Small intestine (tissue), 16 donors: ENCODE data around the gene SLFN13. TPM values are rescaled to one million over a fixed set of nuclear protein-coding genes. Genes with fewer than 3 reads are reported as not detected.
A peak's percentile ranks its signal among the peaks of the same experiment; 100 is the strongest.

Experiments
- DNase-seq, 2 donors: peaks; one replicate each; pipeline versions ENCODE4 v3.0.0 to v3.0.0-alpha.2; 2013
- FAIRE-seq: peaks from 2 replicates; lab custom pipeline; 2012; peaks lifted over from hg19 to GRCh38; lab: Jason Lieb, UNC
- H3K27ac ChIP-seq, 3 donors: one replicate each; pipeline ENCODE4 v1.5.1; 2013; ENCODE audit warnings: low read length in 2 of 3, mild to moderate bottlenecking in 2 of 3, control low read depth in 1 of 3, inconsistent platforms in 1 of 3, low read depth in 1 of 3, moderate library complexity in 1 of 3
- H3K27me3 ChIP-seq, 3 donors: one replicate each; pipeline ENCODE4 v1.6.1; 2013; ENCODE audit warnings: low read length in 3 of 3, inconsistent platforms in 1 of 3; ENCODE audit not compliant: control insufficient read depth in 3 of 3, insufficient read depth in 3 of 3
- H3K36me3 ChIP-seq, 3 donors: one replicate each; pipeline ENCODE4 v1.6.1; 2013; ENCODE audit warnings: low read length in 3 of 3, inconsistent platforms in 1 of 3, low read depth in 1 of 3, mild to moderate bottlenecking in 1 of 3, moderate library complexity in 1 of 3; ENCODE audit not compliant: control insufficient read depth in 3 of 3, insufficient read depth in 2 of 3
- H3K4me1 ChIP-seq, 3 donors: one replicate each; pipeline ENCODE4 v1.6.1; 2013; ENCODE audit warnings: low read length in 2 of 3, inconsistent platforms in 1 of 3, low read depth in 1 of 3, mild to moderate bottlenecking in 1 of 3, moderate library complexity in 1 of 3; ENCODE audit not compliant: control insufficient read depth in 3 of 3, insufficient read depth in 2 of 3
- H3K4me3 ChIP-seq, 3 donors: one replicate each; pipeline ENCODE4 v1.5.1; 2013; ENCODE audit warnings: low read length in 3 of 3, control low read depth in 1 of 3, inconsistent platforms in 1 of 3, low read depth in 1 of 3, mild to moderate bottlenecking in 1 of 3, moderate library complexity in 1 of 3
- H3K9me3 ChIP-seq, 2 donors: one replicate each; pipeline ENCODE4 v1.6.1; 2013; ENCODE audit warnings: low read depth in 1 of 2, low read length in 1 of 2; ENCODE audit not compliant: control insufficient read depth in 2 of 2, insufficient read depth in 1 of 2
- WGBS, 3 donors: extraction: QIAGEN DNeasy Blood & Tissue Kit; methylation state at CpG; one replicate each; pipeline ENCODE4 v1.1.7; 2013; 5-methylcytosine and 5-hydroxymethylcytosine counted together
- long read RNA-seq, 10 donors: transcript quantifications; one replicate each; lab custom pipeline, GENCODE V29; 2026
- polyA plus RNA-seq, 4 donors: library from polyadenylated mRNA; stranded (reverse) in 3 of 4; unstranded in 1 of 4; fragments of 200-250 nt in 3 of 4; fragments of 120-200 nt in 1 of 4; gene quantifications; one replicate each; pipeline versions ENCODE4 v1.2.1 to v1.2.3, GENCODE V29; 2013
- donor health status: healthy with polysubstance abuse.
- donor health status: control.
- donor health status: control.
- donor health status: Bipolar disorder and iron deficiency.
- donor health status: healthy.

Gene SLFN13, protein sequence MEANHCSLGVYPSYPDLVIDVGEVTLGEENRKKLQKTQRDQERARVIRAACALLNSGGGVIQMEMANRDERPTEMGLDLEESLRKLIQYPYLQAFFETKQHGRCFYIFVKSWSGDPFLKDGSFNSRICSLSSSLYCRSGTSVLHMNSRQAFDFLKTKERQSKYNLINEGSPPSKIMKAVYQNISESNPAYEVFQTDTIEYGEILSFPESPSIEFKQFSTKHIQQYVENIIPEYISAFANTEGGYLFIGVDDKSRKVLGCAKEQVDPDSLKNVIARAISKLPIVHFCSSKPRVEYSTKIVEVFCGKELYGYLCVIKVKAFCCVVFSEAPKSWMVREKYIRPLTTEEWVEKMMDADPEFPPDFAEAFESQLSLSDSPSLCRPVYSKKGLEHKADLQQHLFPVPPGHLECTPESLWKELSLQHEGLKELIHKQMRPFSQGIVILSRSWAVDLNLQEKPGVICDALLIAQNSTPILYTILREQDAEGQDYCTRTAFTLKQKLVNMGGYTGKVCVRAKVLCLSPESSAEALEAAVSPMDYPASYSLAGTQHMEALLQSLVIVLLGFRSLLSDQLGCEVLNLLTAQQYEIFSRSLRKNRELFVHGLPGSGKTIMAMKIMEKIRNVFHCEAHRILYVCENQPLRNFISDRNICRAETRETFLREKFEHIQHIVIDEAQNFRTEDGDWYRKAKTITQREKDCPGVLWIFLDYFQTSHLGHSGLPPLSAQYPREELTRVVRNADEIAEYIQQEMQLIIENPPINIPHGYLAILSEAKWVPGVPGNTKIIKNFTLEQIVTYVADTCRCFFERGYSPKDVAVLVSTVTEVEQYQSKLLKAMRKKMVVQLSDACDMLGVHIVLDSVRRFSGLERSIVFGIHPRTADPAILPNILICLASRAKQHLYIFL
- polyA plus RNA-seq = 1 to 10 TPM in 2 of 4 donors, under 1 TPM in 2; 0.67 to 2.4 (median 1.1) TPM
- long read RNA-seq, donor 1 = 0 reads
- long read RNA-seq, donor 2, full-length matches to known transcripts = 1 of 1 reads
- long read RNA-seq, donor 2, partial matches to known transcripts = 0 of 1 reads
- long read RNA-seq, donor 2, other reads (novel, unspliced or antisense) = 0 of 1 reads
- long read RNA-seq, donor 3 = 0 reads
- long read RNA-seq, donor 4 = 0 reads
- long read RNA-seq, donor 5 = 0 reads
- long read RNA-seq, donor 6 = 0 reads
- long read RNA-seq, donor 7, full-length matches to known transcripts = 3 of 3 reads
- long read RNA-seq, donor 7, partial matches to known transcripts = 0 of 3 reads
- long read RNA-seq, donor 7, other reads (novel, unspliced or antisense) = 0 of 3 reads
- long read RNA-seq, donor 8 = 0 reads
- long read RNA-seq, donor 9 = 0 reads
- long read RNA-seq, donor 10 = 0 reads

DNA sequence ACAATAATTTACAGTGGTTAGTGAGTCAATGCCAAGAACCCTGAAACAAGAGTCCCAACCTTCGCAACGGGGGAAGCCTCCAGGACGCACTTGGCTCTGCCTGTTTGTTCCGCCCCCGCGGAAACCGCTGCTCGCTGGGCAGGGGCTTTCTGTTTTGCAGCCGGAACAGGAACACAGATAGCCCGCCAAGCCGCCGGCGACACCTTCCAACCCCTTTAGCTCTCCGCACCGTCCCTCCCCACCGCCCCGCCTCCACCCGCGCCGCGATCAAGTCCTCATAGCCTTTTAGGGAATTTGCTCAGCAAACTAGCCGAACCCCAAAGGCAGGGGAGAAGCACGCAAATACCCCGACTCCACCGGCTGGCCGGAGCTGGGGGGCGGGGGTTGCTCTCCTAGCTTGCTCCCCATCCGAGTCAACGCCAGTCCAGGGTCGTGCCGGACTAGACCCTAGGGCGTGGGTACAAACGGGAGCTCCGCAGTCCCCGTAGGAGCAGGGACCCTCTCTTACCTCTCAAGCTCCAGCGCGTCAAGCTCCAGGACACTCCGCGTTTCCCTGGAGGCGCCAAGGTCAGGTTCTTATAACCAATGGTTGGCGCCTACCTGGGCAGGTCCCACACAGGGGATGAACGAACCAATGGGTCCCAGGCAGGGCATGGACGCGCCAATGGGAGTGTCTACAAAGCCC is at the start of gene SLFN13:
Gene SLFN13, minus strand, starts transcription at position 553 of the 685 bp plus-strand sequence. CDS start 3,086 bp downstream, outside the sequence.
- peak within 1 kb of the TSS in 2 of 3 donors; percentile 27 to 60 for H3K27ac ChIP-seq
- H3K4me3 ChIP-seq = peak within 1 kb of the TSS; percentile 46 to 53 (median 46)
- H3K36me3 ChIP-seq = no peaks in the 10 kb centered on the region
- peaks cover 0 to 35% (median 2%) of the 10 kb centered on the region in 3 donors for H3K27me3 ChIP-seq
- FAIRE-seq (no peak), DNase-seq (peak; percentile 70 to 87)
- peaks cover 0 to 6% (median 3%) of the 10 kb centered on the region in 3 donors for H3K4me1 ChIP-seq
- peaks cover 0 to 3% of the 10 kb centered on the region in 2 donors for H3K9me3 ChIP-seq
- 1 to 3% (median 3%) methylated on average over 43 to 44 of the region's 44 CpGs for whole genome bisulfite sequencing, 3 donors

DNA sequence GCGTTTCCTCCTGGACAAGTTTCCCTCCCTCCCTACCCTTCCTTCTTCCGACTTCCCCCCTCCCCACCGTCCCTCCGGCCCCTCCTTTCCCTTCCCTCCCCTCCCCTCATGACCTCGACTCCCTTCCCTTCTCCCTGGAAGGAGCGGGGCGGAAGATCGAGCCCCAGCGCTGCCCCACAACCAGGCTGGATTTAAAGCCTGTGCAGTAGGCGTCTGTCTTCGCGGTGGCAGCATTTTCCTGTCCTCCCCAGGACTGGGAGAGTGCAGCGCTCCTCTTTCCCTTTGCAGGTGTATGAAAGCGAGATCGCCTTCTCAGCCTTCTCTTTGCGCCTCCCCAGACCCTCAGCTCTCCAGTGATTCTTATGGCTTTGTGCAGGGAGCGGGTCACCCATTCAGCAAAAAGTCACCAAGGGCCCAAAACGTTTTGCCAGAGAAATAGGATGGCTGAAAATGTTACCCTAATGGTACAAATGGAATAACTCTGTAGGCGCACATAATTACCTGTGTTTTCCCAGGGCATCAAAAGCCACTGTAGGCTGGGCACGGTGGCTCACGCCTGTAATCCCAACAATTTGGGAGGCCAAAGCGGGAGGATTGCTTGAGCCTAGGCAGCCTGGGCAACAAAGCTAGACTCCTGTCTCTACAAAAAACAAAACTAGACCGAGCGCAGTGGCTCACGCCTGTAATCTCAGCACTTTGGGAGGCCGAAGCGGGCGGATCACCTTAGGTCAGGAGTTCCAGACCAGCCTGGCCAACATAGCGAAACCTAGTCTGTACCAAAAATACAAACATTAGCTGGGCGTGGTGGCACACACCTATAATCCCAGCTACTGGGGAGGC is 48.1 kb upstream of the SLFN13 start:
- no peak for FAIRE-seq
- no peak overlapping the region for H3K27ac ChIP-seq
- no peaks in the 10 kb centered on the region for H3K36me3 ChIP-seq
- peaks cover 0 to 78% (median 38%) of the 10 kb centered on the region in 3 donors for H3K27me3 ChIP-seq
- no peak overlapping the region for H3K4me3 ChIP-seq
- no peak for DNase-seq
- WGBS, 3 donors = 19 to 44% (median 27%) methylated on average over 30 of the region's 30 CpGs
- H3K4me1 ChIP-seq = no peaks in the 10 kb centered on the region
- H3K9me3 ChIP-seq = no peaks in the 10 kb centered on the region

- WGBS, 3 donors = 5 to 14% (median 7%) methylated on average over 2 of the region's 2 CpGs
- FAIRE-seq (no peak), DNase-seq (no peak)
- Histone ChIP-seq H3K4me3 (no peak overlapping the region), H3K36me3 (no peaks in the 10 kb centered on the region), H3K27ac (no peak overlapping the region), H3K9me3 (peaks cover 0 to 7% of the 10 kb centered on the region in 2 donors), H3K4me1 (no peaks in the 10 kb centered on the region), H3K27me3 (peaks cover 0 to 87% (median 55%) of the 10 kb centered on the region in 3 donors)
These were observed 44.5 kb upstream of the SLFN13 start for GRCh38 chr17:35493040-35493439.

- H3K4me3 ChIP-seq = no peak overlapping the region
- H3K9me3 ChIP-seq = peaks cover 0 to 7% of the 10 kb centered on the region in 2 donors
- H3K27me3 ChIP-seq = peaks cover 0 to 88% (median 49%) of the 10 kb centered on the region in 3 donors
- FAIRE-seq (no peak), DNase-seq (no peak)
- H3K27ac ChIP-seq = no peak overlapping the region
- WGBS, 3 donors = 13 to 31% (median 23%) methylated on average over 3 of the region's 3 CpGs
- H3K36me3 ChIP-seq = no peaks in the 10 kb centered on the region
- H3K4me1 ChIP-seq = peaks cover 0 to 5% (median 0%) of the 10 kb centered on the region in 3 donors
These were observed 42.9 kb upstream of the SLFN13 start for GRCh38 chr17:35491417-35491816.

- DNase-seq (no peak), FAIRE-seq (no peak)
- Histone ChIP-seq H3K27me3 (peaks cover 0 to 78% (median 37%) of the 10 kb centered on the region in 3 donors), H3K36me3 (no peaks in the 10 kb centered on the region), H3K27ac (no peak overlapping the region), H3K4me3 (no peak overlapping the region), H3K9me3 (peaks cover 0 to 7% of the 10 kb centered on the region in 2 donors), H3K4me1 (peaks cover 0 to 5% (median 0%) of the 10 kb centered on the region in 3 donors)
- WGBS, 3 donors = 23 to 32% (median 25%) methylated on average over 18 of the region's 18 CpGs
These were observed 41.4 kb upstream of the SLFN13 start for GRCh38 chr17:35489944-35490343.

DNA sequence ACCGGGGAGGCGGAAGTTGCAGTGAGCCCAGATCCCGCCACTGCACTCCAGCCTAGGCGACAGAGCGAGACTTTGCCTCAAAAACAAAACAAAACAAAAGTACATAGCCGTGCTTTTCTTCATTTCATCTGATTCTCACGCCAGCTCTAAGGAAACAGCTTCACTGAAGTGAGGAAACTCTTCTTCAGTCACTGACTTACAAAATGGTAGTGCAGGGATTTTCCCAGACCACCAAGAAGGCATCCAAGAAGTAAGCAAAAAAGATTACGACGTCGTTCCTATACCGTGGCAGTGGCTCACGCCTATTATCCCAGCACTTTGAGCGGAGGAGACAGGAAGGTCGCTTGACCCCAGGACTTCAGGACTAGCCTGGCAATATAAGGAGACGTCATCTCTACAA is 40.4 kb upstream of the SLFN13 start:
- FAIRE-seq (no peak), DNase-seq (no peak)
- H3K27ac ChIP-seq = no peak overlapping the region
- no peaks in the 10 kb centered on the region for H3K36me3 ChIP-seq
- H3K4me1 ChIP-seq = peaks cover 0 to 5% (median 0%) of the 10 kb centered on the region in 3 donors
- no peak overlapping the region for H3K4me3 ChIP-seq
- H3K9me3 ChIP-seq = peaks cover 0 to 7% of the 10 kb centered on the region in 2 donors
- peaks cover 0 to 76% (median 32%) of the 10 kb centered on the region in 3 donors for H3K27me3 ChIP-seq
- WGBS, 3 donors = 26 to 53% (median 27%) methylated on average over 15 of the region's 15 CpGs
